ENCODE measurements around the gene PLEKHN1.

Gene PLEKHN1

GRCh38 chr1:961132-961669 lies 5.1 kb upstream of the PLEKHN1 start:
- no peak for DNase-seq

GRCh38 chr1:962381-963300 lies 3.6 kb upstream of the PLEKHN1 start:
- no peak for DNase-seq

GRCh38 chr1:963301-963651 lies 3.0 kb upstream of the PLEKHN1 start:
- DNase-seq: no peak

- no peak for DNase-seq
These were observed 2.3 kb upstream of the PLEKHN1 start for GRCh38 chr1:963746-964525.

- no peak for DNase-seq
These were observed 1.4 kb upstream of the PLEKHN1 start for GRCh38 chr1:964691-965525.

GRCh38 chr1:965526-966134 lies 652 bp upstream of the PLEKHN1 start:
- DNase-seq: no peak

- peak; percentile 56 to 73 for DNase-seq
These were observed 520 bp downstream of the PLEKHN1 start for GRCh38 chr1:966704-967300.

GRCh38 chr1:967466-968343 lies 1.4 kb downstream of the PLEKHN1 start:
- no peak for DNase-seq

GRCh38 chr1:969260-969855 lies 3.1 kb downstream of the PLEKHN1 start:
- DNase-seq: no peak

GRCh38 chr1:970242-970972 lies 4.1 kb downstream of the PLEKHN1 start:
- no peak for DNase-seq

GRCh38 chr1:970973-971730 lies 4.9 kb downstream of the PLEKHN1 start:
- no peak for DNase-seq

- DNase-seq: no peak
These were observed 5.6 kb downstream of the PLEKHN1 start for GRCh38 chr1:971751-972506.

- DNase-seq: no peak
These were observed 6.6 kb downstream of the PLEKHN1 start for GRCh38 chr1:972726-973458.

GRCh38 chr1:973459-974292 lies 7.4 kb downstream of the PLEKHN1 start:
- DNase-seq: no peak

- no peak for DNase-seq
These were observed 8.0 kb downstream of the PLEKHN1 start for GRCh38 chr1:974293-974640.

- no peak for DNase-seq
These were observed 8.5 kb downstream of the PLEKHN1 start for GRCh38 chr1:974687-975328.

Measured in CD4-positive, alpha-beta T cell treated with Interferon alpha-2 for 1 hour (primary cell).